ENCODE data around the gene EXTL2.

The EXTL2 gene

GRCh38 chr1:100882698-100883097 is 11.9 kb downstream of the EXTL2 start:
- no peak overlapping the region for H3K27ac ChIP-seq
- no peak for TF ChIP-seq ZFX (IDR thresholded peaks at IDR 0.05)
- no peak for TF ChIP-seq CTCF (conservative IDR thresholded peaks at IDR 0.05)

GRCh38 chr1:100881687-100882086 is 13.0 kb downstream of the EXTL2 start:
- H3K27ac ChIP-seq, result no peak overlapping the region
- TF ChIP-seq ZFX (IDR thresholded peaks at IDR 0.05) (no peak), CTCF (conservative IDR thresholded peaks at IDR 0.05) (no peak)

- H3K27ac ChIP-seq, result no peak overlapping the region
- TF ChIP-seq ZFX (IDR thresholded peaks at IDR 0.05) (no peak), CTCF (conservative IDR thresholded peaks at IDR 0.05) (no peak)
These were observed 15.2 kb downstream of the EXTL2 start for GRCh38 chr1:100879422-100879821.

GRCh38 chr1:100876291-100876690 is 18.4 kb downstream of the EXTL2 start:
- H3K27ac ChIP-seq, result no peak overlapping the region
- TF ChIP-seq ZFX (IDR thresholded peaks at IDR 0.05) (no peak), CTCF (conservative IDR thresholded peaks at IDR 0.05) (no peak)

GRCh38 chr1:100875228-100875627 is 19.4 kb downstream of the EXTL2 start:
- no peak overlapping the region for H3K27ac ChIP-seq
- TF ChIP-seq ZFX (IDR thresholded peaks at IDR 0.05), result no peak
- TF ChIP-seq CTCF (conservative IDR thresholded peaks at IDR 0.05), result no peak

- H3K27ac ChIP-seq, result no peak overlapping the region
- TF ChIP-seq CTCF (conservative IDR thresholded peaks at IDR 0.05), result no peak
These were observed 20.2 kb downstream of the EXTL2 start for GRCh38 chr1:100874433-100874832.

- no peak for TF ChIP-seq CTCF (conservative IDR thresholded peaks at IDR 0.05)
- no peak for TF ChIP-seq ZFX (IDR thresholded peaks at IDR 0.05)
- no peak overlapping the region for H3K27ac ChIP-seq
These were observed 24.6 kb downstream of the EXTL2 start for GRCh38 chr1:100869996-100870395.

All from C4-2B (cell line).